GM19193 (cell line): ENCODE measurements around the gene DNAAF5.

Source experiments
- POLR2A ChIP-seq: IDR thresholded peaks from 4 replicates; pipeline ENCODE4 v1.6.1; 2011; ENCODE audit not compliant: insufficient read depth, insufficient read length; ENCODE audit errors: extremely low read depth

Gene DNAAF5

DNA sequence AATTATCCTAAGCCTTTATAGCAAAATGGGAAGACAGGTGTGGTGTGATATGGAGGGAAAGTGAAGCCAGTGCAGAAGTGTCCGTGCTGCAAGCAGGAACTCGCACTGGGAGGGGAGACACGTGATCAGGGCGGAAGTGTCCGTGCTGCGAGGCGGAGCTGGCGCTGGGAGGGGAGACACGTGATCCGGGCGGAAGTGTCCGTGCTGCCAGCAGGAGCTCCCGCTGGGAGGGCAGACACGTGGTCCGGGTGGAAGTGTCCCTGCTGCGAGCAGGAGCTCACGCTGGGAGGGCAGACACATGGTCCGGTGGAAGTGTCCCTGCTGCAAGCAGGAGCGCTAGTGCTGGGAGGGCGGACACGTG, 41.1 kb downstream of the DNAAF5 start:
- TF ChIP-seq POLR2A, result no peak

GRCh38 chr7:767941-768731, 41.6 kb downstream of the DNAAF5 start:
- no peak for TF ChIP-seq POLR2A

- TF ChIP-seq POLR2A, result no peak
These were observed 42.5 kb downstream of the DNAAF5 start for GRCh38 chr7:768881-769504.

DNA sequence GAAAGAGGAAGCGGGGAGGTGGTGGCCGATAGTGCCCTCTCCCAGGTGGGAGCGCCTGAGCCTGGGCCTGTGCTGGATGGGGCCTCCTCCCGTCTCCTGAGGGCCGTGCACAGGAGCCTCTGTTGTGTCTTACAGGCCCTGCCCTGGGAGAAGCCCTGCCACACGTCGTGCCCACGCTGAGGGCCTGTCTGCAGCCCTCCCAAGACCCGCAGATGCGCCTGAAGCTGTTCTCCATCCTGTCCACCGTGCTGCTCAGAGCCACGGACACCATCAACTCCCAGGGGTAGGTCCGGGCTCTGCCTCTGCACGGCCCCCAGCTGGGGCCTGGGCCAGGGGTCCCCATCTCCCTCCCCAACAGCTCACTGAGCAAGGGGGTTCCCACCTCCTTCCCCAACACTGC, 43.8 kb downstream of the DNAAF5 start:
- TF ChIP-seq POLR2A, result no peak

GRCh38 chr7:770741-771166, 44.3 kb downstream of the DNAAF5 start:
- TF ChIP-seq POLR2A, result no peak

DNA sequence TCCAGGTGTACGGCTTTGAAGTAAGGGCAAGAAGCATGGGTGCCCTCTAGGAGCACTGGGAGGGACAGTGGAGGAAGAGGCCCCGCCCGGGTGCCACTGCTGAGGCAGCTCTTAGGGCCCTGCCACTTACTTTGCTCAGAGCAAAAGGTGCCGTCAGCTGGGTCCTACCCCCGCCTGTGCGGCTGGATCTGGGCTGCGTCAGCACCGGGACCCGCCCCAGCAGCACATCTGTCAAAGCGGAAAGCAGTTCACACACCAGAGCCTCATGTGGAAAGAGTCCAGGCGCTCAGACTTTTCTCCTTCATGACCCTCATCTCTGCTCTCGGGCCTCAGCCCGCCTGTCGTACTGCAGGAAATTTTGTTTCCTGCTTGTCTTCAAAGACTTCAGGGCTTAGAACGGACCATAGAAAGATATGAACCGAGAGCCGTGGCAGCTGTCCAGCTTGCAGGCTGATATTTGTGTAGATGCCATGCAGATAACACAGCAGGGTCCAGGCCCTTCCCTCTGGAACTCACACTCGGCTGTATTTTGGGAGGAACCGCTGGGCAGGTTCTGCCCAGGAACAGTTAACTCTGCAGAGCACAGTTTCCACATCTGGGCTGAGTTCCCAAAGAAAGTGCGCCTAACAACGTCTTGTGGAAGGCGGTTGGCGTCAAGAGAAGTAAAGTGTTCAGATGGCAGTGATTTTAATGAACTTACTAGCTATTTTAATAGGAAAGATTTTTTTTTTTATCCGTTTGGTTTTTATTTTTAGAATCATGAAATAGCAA, 44.9 kb downstream of the DNAAF5 start:
- no peak for TF ChIP-seq POLR2A

GRCh38 chr7:772005-772294, 45.5 kb downstream of the DNAAF5 start:
- no peak for TF ChIP-seq POLR2A

- TF ChIP-seq POLR2A, result no peak
These were observed 45.9 kb downstream of the DNAAF5 start for GRCh38 chr7:772392-772791.

DNA sequence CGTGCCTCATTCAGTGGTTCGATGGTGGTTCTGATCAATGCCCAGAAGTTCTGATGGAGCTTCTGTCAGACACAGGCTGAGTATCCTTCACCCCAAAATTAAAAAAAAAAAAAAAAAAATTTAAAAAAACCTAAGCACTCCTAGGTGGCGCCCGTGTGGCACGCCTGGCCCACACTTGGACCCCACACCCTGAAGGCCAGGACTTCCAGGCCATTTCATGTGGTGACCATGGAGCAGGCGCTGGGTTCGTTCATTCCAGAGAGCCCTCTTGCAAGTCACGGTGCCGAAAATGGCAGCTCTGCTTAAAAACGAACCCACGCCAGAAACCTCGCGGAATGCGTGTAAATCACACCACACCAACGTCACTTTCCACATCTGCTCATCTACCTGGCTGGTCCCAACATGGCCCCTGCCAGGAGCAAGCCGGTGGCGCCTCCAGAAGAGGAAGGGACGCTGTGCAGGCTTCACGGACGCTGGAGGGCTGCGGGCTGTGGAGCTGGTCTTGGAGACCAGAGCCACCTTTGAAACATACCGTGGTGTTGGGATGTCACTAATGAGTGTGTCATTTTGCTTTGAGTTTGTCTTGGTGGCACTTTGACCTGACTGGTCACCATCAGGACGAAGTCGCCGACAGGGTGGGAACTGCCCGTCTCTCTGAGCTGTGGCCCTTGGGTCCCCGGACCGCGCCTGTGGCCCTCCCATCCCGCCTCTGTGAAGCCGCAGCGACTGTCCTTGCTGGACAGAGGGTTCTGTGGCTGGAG, 46.5 kb downstream of the DNAAF5 start:
- TF ChIP-seq POLR2A, result no peak

DNA sequence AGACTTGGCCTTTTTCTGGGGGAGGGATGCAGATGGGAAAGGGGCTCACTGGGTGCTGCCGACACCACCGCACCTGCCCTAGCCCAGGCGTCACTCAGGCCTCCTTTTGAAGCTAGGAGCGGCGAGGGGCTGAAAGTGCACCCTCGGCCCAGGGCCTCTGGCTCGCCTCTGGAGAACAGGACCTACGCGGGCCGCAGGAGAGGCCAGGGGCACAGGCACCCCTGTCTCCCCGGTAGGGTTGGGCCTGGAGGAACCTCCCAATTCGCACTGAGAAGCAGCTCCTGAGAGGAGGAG, 47.1 kb downstream of the DNAAF5 start:
- no peak for TF ChIP-seq POLR2A

DNA sequence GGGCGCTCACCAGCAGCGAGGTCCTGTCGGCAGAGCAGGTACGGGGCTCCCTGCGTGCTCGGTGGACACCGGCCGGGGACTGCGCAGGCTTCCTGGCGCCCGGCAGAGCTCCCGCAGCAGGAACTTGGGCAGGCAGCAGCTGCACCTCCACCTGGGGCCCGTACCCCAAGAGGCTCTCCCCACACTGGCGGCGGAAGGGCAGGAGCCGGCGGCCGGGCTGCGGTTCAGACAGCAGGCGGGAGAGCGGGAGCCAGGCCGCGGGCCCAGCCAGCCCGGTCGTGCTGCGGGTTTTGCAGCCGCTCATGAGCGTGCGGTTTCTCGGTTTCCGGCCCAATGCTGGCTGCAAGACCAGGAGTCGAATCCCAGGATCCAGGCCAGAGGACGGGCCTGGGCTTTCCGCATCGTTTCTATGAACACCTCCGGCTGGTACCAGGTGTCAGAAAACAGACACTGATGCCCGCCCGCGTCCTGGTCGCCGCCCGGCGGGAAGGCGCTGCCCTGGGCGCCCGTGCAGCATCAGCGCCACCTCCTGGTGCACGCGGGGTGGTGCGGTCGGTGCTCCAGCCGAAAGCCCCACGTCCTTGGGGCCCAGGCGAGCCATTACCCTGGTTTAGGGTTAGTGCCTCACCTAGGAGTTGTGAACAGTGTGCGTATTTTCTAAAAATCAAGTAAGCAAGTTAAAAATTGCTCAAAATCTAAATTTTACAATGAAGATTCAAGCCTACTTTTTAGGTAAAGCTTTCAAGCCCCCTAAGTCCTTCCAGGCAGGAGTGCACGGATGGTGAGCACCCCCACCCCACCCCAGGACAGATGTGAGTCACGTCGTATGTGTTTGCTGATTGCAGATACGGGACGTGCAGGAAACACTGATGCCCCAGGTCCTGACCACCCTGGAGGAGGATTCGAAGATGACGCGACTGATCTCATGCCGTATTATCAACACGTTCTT, 47.9 kb downstream of the DNAAF5 start:
- no peak for TF ChIP-seq POLR2A

DNA sequence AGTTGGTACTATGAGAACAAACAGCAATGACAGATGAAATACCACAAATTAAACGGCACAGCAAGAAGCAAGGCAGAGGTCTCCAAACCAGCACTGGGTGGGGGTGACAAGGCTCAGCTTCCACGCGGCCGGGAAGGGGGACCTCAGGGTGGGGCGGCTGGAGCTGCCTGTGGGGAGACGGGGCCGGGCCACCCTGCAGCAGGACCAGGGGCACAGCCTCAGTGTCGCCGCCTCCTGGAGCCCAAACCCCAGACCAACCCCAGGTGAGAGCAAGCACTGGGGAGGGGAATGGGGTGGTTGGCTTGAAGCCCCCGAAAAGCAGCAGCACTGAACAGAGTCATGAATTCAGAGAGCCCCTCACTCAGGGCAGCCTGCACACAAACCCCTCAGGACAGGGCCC, 49.9 kb downstream of the DNAAF5 start:
- TF ChIP-seq POLR2A, result no peak

DNA sequence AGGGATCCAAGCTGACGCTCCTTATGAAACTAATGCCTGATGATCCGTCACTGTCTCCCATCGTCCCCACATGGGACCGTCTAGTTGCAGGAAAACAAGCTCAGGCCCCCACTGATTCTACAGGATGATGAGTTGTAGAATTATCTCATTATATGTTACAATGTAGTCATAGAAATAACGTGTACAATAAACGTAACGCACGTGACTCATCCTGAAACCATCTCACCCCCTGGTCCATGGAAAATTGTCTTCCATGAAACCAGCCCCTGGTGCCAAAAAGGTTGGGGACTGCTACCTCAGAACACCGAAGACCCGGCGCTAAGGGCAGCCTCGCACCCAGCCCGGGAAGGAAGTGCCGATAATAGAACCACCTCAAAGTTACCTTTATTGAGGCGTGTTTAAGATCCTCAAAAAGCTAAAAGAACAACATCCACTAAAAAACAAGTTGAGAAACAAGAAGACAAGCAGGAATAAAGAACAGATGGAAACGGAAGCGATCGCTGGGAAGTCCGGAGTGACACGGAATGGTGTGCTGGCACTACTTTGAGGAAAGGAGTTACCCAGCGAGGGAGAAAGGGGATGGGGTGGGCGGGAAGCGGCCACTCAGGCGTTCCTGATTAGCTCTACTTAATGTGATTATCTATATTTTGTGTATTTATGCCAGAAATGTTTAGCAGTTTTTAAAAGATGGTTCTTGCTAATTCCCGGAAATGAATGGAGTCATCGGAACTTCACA, 50.7 kb downstream of the DNAAF5 start:
- TF ChIP-seq POLR2A, result no peak

GRCh38 chr7:777728-778078, 51.2 kb downstream of the DNAAF5 start:
- TF ChIP-seq POLR2A, result no peak

DNA sequence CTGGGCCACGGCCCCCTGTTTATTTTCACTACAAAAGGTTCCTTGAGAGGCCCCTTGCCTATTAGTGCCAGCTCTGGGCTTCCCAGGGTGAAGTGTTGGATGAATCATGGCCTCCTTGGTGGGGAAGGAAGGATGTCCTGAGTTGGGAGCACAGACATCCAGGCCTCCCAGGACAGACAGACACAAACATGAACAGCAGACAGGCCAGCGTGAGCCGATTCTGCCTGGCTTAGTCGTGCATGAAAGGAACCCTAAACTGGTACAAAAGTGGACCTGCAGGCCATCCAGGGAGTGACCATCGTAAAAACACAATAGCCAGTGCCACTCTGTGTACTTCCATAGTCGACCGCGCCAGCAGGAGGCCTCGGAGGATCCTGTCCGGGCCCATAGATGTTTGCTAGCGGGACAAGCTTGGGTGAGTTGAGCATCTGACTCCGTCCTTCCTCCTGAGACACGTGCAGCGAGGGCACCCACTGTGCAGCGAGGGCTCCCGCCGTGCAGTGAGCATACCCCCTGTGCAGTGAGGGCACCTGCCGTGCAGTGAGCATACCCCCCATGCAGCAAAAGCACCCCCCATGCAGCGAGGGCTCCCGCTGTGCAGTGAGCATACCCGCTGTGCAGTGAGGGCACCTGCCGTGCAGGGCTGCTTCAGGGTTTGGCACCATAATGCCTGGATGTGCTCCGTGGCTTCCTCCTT, 51.9 kb downstream of the DNAAF5 start:
- no peak for TF ChIP-seq POLR2A
